ENCODE measurements around the gene EREG. TPM values are rescaled to one million over a fixed set of nuclear protein-coding genes. Genes with fewer than 3 reads are reported as not detected.

The EREG gene
- total RNA-seq, 1 experiment from 2014 or later = 498 TPM

GRCh38 chr4:74315376-74315775 lies 49.6 kb upstream of the EREG start:
- no peak overlapping the region for H2AFZ ChIP-seq (ENCODE audit: low read depth, low read length, poor library complexity, severe bottlenecking)
- no peaks in the 10 kb centered on the region for H3K9me2 ChIP-seq (ENCODE audit: insufficient read depth)
- H3K9me3 ChIP-seq (ENCODE audit: control insufficient read depth in 1 of 2, insufficient read depth in 1 of 2, low read depth in 1 of 2, low read length in 2 of 2) = no peaks in the 10 kb centered on the region
- BruUV-seq (replicated peaks) = no TSS peak
- peaks cover 10 to 20% of the 10 kb centered on the region in 2 experiments for H3K4me1 ChIP-seq (ENCODE audit: control insufficient read depth in 1 of 2, insufficient read depth in 2 of 2, low read length in 2 of 2)
- no peak overlapping the region for H3K27ac ChIP-seq (ENCODE audit: low read depth, low read length)
- RAD21 ChIA-PET (ENCODE audit: low non-redundant PET in 1 of 2, low total read pairs in 2 of 2, uncharacterized antibody in 2 of 2, unreplicated experiment in 2 of 2) = no interaction called here
- H3K27me3 ChIP-seq (ENCODE audit: insufficient read depth, low read length) = no peaks in the 10 kb centered on the region
- H3K4me3 ChIP-seq (replicated peaks in 1 of 2; ENCODE audit: low read depth in 1 of 2, low read length in 2 of 2) = no peak overlapping the region
- H3K36me3 ChIP-seq (ENCODE audit: control insufficient read depth in 1 of 2, insufficient read depth in 2 of 2, low read length in 2 of 2) = no peaks in the 10 kb centered on the region; a peak in 1 of 4 replicates
- H3K4me2 ChIP-seq (ENCODE audit: low read length) = no peak overlapping the region
- DNase-seq (ENCODE audit: low read depth, low spot score) (no peak), ATAC-seq (no peak)
- H4K20me1 ChIP-seq (ENCODE audit: insufficient read depth) = no peaks in the 10 kb centered on the region
- intact Hi-C loops (cut with micrococcal nuclease) = loop anchor here (10.0 kb wide), 1 partner anchor 281 kb away; the partner anchor contains the start of gene CXCL3
- H3K79me2 ChIP-seq (ENCODE audit: insufficient read depth, low read length) = no peaks in the 10 kb centered on the region
- TF ChIP-seq ATF3 (IDR thresholded peaks at IDR 0.05) (no peak), FOSL1 (IDR thresholded peaks at IDR 0.05; ENCODE audit: low read depth) (no peak), RAD21 (IDR thresholded peaks at IDR 0.05; ENCODE audit: low read depth) (no peak), POLR2A (IDR thresholded peaks at IDR 0.05; ENCODE audit: borderline replicate concordance, extremely low read depth, insufficient read depth, insufficient read length) (no peak), EZH2 (IDR thresholded peaks at IDR 0.05) (no peak), ZNF274 (IDR thresholded peaks at IDR 0.05; ENCODE audit: low read depth, low read length) (no peak), EZH2phosphoT487 (IDR thresholded peaks at IDR 0.05; ENCODE audit: borderline replicate concordance) (no peak), CBX3 (IDR thresholded peaks at IDR 0.05; ENCODE audit: low read depth) (no peak), ZFX (IDR thresholded peaks at IDR 0.05) (no peak), SRF (IDR thresholded peaks at IDR 0.05; ENCODE audit: low read depth) (no peak), ZBTB33 (IDR thresholded peaks at IDR 0.05; ENCODE audit: extremely low read depth, insufficient replicate concordance, low read length) (no peak), CEBPB (IDR thresholded peaks at IDR 0.05; ENCODE audit: low read depth) (no peak)
- TF ChIP-seq, protein P1, sequence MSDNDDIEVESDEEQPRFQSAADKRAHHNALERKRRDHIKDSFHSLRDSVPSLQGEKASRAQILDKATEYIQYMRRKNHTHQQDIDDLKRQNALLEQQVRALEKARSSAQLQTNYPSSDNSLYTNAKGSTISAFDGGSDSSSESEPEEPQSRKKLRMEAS (IDR thresholded peaks at IDR 0.05) = no peak
- H3K9ac ChIP-seq (ENCODE audit: low read length) = no peak overlapping the region
- POLR2A ChIA-PET = no interaction called here
- CTCF ChIA-PET = interaction anchor here (1.0 kb wide), 1 partner anchor 126 kb away, joined by 3 read pairs; no protein-coding TSS in a partner anchor

All from HCT116 (cell line).